ES-I3 (cell line): ENCODE measurements around the gene TCAP.

Experiments
- H3K36me3 ChIP-seq: 2 replicates; pipeline ENCODE4 v1.6.1; 2013; ENCODE audit warnings: mild to moderate bottlenecking, low read length, control low read depth, moderate library complexity; ENCODE audit not compliant: insufficient read depth
- H3K4me1 ChIP-seq: 2 replicates; pipeline ENCODE4 v1.6.1; 2013; ENCODE audit warnings: mild to moderate bottlenecking, control low read depth, low read length; ENCODE audit not compliant: insufficient read depth
- H3K9ac ChIP-seq: 2 replicates; pipeline ENCODE4 v1.6.1; 2013; ENCODE audit warnings: low read depth, mild to moderate bottlenecking, low read length, moderate library complexity
- H3K9me3 ChIP-seq: 2 replicates; pipeline ENCODE4 v1.6.1; 2013; ENCODE audit warnings: mild to moderate bottlenecking, low read length, moderate library complexity; ENCODE audit not compliant: control insufficient read depth, insufficient read depth

Gene TCAP

GRCh38 chr17:39636927-39637736 is 28.0 kb upstream of the TCAP start, which contains the start of gene STARD3:
Gene STARD3, plus strand, starts transcription at chr17:39637144. Its CDS starts 16,388 bp downstream, at chr17:39653532.
- H3K9ac ChIP-seq = peak within 1 kb of the TSS; percentile 80
- no peaks in the 10 kb centered on the region for H3K36me3 ChIP-seq
- no peaks in the 10 kb centered on the region for H3K9me3 ChIP-seq
- peaks cover 34% of the 10 kb centered on the region for H3K4me1 ChIP-seq

- H3K9me3 ChIP-seq = no peaks in the 10 kb centered on the region
- H3K9ac ChIP-seq = no peak overlapping the region
- no peaks in the 10 kb centered on the region for H3K36me3 ChIP-seq
- H3K4me1 ChIP-seq = peaks cover 27% of the 10 kb centered on the region
Observed at GRCh38 chr17:39638317-39638716, 26.8 kb upstream of the TCAP start.

GRCh38 chr17:39639043-39639442 is 26.1 kb upstream of the TCAP start:
- H3K36me3 ChIP-seq = no peaks in the 10 kb centered on the region
- H3K9me3 ChIP-seq = no peaks in the 10 kb centered on the region
- H3K4me1 ChIP-seq = peaks cover 29% of the 10 kb centered on the region
- no peak overlapping the region for H3K9ac ChIP-seq

GRCh38 chr17:39639566-39640458 is 25.3 kb upstream of the TCAP start:
- H3K9me3 ChIP-seq = no peaks in the 10 kb centered on the region
- no peak overlapping the region for H3K9ac ChIP-seq
- peaks cover 29% of the 10 kb centered on the region for H3K4me1 ChIP-seq
- H3K36me3 ChIP-seq = no peaks in the 10 kb centered on the region

GRCh38 chr17:39640591-39641031 is 24.5 kb upstream of the TCAP start:
- Histone ChIP-seq H3K36me3 (no peaks in the 10 kb centered on the region), H3K9ac (no peak overlapping the region), H3K9me3 (no peaks in the 10 kb centered on the region), H3K4me1 (peaks cover 31% of the 10 kb centered on the region)

GRCh38 chr17:39641097-39641496 is 24.1 kb upstream of the TCAP start:
- Histone ChIP-seq H3K9ac (no peak overlapping the region), H3K9me3 (no peaks in the 10 kb centered on the region), H3K36me3 (no peaks in the 10 kb centered on the region), H3K4me1 (peaks cover 27% of the 10 kb centered on the region)

GRCh38 chr17:39641883-39642282 is 23.3 kb upstream of the TCAP start:
- H3K4me1 ChIP-seq = peaks cover 25% of the 10 kb centered on the region; the same call in 1 of the 2 replicates
- H3K36me3 ChIP-seq = no peaks in the 10 kb centered on the region
- H3K9ac ChIP-seq = no peak overlapping the region
- H3K9me3 ChIP-seq = no peaks in the 10 kb centered on the region

- no peaks in the 10 kb centered on the region for H3K36me3 ChIP-seq
- H3K4me1 ChIP-seq = peaks cover 25% of the 10 kb centered on the region; the same call in 1 of the 2 replicates
- H3K9me3 ChIP-seq = no peaks in the 10 kb centered on the region
- no peak overlapping the region for H3K9ac ChIP-seq
Observed at GRCh38 chr17:39642291-39643074, 22.7 kb upstream of the TCAP start.

- no peaks in the 10 kb centered on the region for H3K36me3 ChIP-seq
- H3K4me1 ChIP-seq = peaks cover 25% of the 10 kb centered on the region; the same call in 1 of the 2 replicates
- H3K9ac ChIP-seq = no peak overlapping the region
- H3K9me3 ChIP-seq = no peaks in the 10 kb centered on the region
Observed at GRCh38 chr17:39643271-39643670, 21.9 kb upstream of the TCAP start.

GRCh38 chr17:39647256-39647655 is 17.9 kb upstream of the TCAP start:
- Histone ChIP-seq H3K9ac (no peak overlapping the region), H3K36me3 (no peaks in the 10 kb centered on the region), H3K9me3 (no peaks in the 10 kb centered on the region), H3K4me1 (peaks cover 20% of the 10 kb centered on the region; the same call in 1 of the 2 replicates)

GRCh38 chr17:39648616-39649366 is 16.4 kb upstream of the TCAP start:
- Histone ChIP-seq H3K9me3 (no peaks in the 10 kb centered on the region), H3K36me3 (no peaks in the 10 kb centered on the region), H3K4me1 (peaks cover 29% of the 10 kb centered on the region; the same call in 1 of the 2 replicates), H3K9ac (no peak overlapping the region)

- H3K36me3 ChIP-seq = no peaks in the 10 kb centered on the region
- H3K9ac ChIP-seq = no peak overlapping the region
- no peaks in the 10 kb centered on the region for H3K9me3 ChIP-seq
- H3K4me1 ChIP-seq = peaks cover 24% of the 10 kb centered on the region; the same call in 1 of the 2 replicates
Observed at GRCh38 chr17:39650121-39650579, 15.0 kb upstream of the TCAP start.

GRCh38 chr17:39651923-39652586 is 13.1 kb upstream of the TCAP start:
- H3K4me1 ChIP-seq = peaks cover 15% of the 10 kb centered on the region; the same call in 1 of the 2 replicates
- no peaks in the 10 kb centered on the region for H3K36me3 ChIP-seq
- H3K9me3 ChIP-seq = no peaks in the 10 kb centered on the region
- H3K9ac ChIP-seq = no peak overlapping the region
